GM23338 (cell line): Measurements from ENCODE around the gene ATL3. TPM values are rescaled to one million over a fixed set of nuclear protein-coding genes. Genes with fewer than 3 reads are reported as not detected.

Source experiments
- ATAC-seq: fragments of 200-7000 bp; cut with Tn5 transposase; 3 replicates; pipeline ENCODE4 v1.9.1; 2020
- DNase-seq: peaks from one replicate; pipeline ENCODE4 v3.0.0-alpha.2; 2015; ENCODE audit warnings: low spot score
- H2AFZ ChIP-seq: fragments of 200-600 bp; sonication (generic); 2 replicates; pipeline ENCODE4 v1.8.0; 2016; ENCODE audit warnings: antibody characterized with exemption, mild to moderate bottlenecking, moderate library complexity
- H3F3A ChIP-seq: fragments of 200-600 bp; sonication (generic); replicated peaks from 2 replicates; pipeline ENCODE4 v1.8.0; 2017; ENCODE audit warnings: antibody characterized with exemption, mixed run types, low read depth
- H3K27ac ChIP-seq: fragments of 200-600 bp; sonication (generic); 2 replicates; pipeline ENCODE4 v1.6.1; 2016; ENCODE audit warnings: low read depth
- H3K27me3 ChIP-seq: fragments of 200-600 bp; sonication (generic); 2 replicates; pipeline ENCODE4 v1.8.0; 2016; ENCODE audit warnings: mild to moderate bottlenecking, mixed run types, moderate library complexity; ENCODE audit not compliant: insufficient read depth
- H3K36me3 ChIP-seq: fragments of 200-600 bp; sonication (generic); 2 replicates; pipeline ENCODE4 v1.8.0; 2016; ENCODE audit warnings: mild to moderate bottlenecking; ENCODE audit not compliant: insufficient read depth
- H3K4me1 ChIP-seq: fragments of 200-600 bp; sonication (generic); 2 replicates; pipeline ENCODE4 v1.8.0; 2016; ENCODE audit warnings: mild to moderate bottlenecking, moderate library complexity; ENCODE audit not compliant: insufficient read depth
- H3K4me2 ChIP-seq: fragments of 200-600 bp; sonication (generic); 2 replicates; pipeline ENCODE4 v1.7.1; 2017; ENCODE audit warnings: mixed run types
- H3K4me3 ChIP-seq: fragments of 200-600 bp; sonication (generic); 2 replicates; pipeline ENCODE4 v1.6.1; 2016; ENCODE audit warnings: mixed run types
- H3K79me2 ChIP-seq: fragments of 200-600 bp; sonication (generic); replicated peaks from 2 replicates; pipeline ENCODE4 v1.8.0; 2017; ENCODE audit warnings: mild to moderate bottlenecking; ENCODE audit not compliant: insufficient read depth
- H3K9me2 ChIP-seq: fragments of 200-600 bp; sonication (generic); 2 replicates; pipeline ENCODE4 v1.8.0; 2017; ENCODE audit not compliant: insufficient read depth
- H4K20me1 ChIP-seq: fragments of 200-600 bp; sonication (generic); replicated peaks from 2 replicates; pipeline ENCODE4 v1.8.0; 2017; ENCODE audit warnings: mild to moderate bottlenecking; ENCODE audit not compliant: insufficient read depth
- H3K27ac Mint-ChIP-seq: 2 replicates; pipeline ENCODE4 v1.8.0; 2020; ENCODE audit warnings: inconsistent platforms, mild to moderate bottlenecking, moderate library complexity, mixed read lengths
- H3K27me3 Mint-ChIP-seq: 3 replicates; pipeline ENCODE4 v1.8.0; 2022; ENCODE audit warnings: low read depth, mild to moderate bottlenecking, moderate library complexity, mixed read lengths, inconsistent platforms; ENCODE audit not compliant: insufficient read depth, poor library complexity
- H3K36me3 Mint-ChIP-seq: 3 replicates; pipeline ENCODE4 v1.8.0; 2021; ENCODE audit warnings: low read depth, mild to moderate bottlenecking, inconsistent platforms, moderate library complexity, mixed read lengths
- H3K4me1 Mint-ChIP-seq: 3 replicates; pipeline ENCODE4 v1.8.0; 2020; ENCODE audit warnings: mild to moderate bottlenecking, inconsistent platforms, mixed read lengths
- H3K4me3 Mint-ChIP-seq: 3 replicates; pipeline ENCODE4 v1.8.0; 2021; ENCODE audit warnings: moderate library complexity, mild to moderate bottlenecking, inconsistent platforms, mixed read lengths
- H3K9me3 Mint-ChIP-seq: 3 replicates; pipeline ENCODE4 v1.8.0; 2020; ENCODE audit warnings: moderate library complexity, mild to moderate bottlenecking, inconsistent platforms, mixed read lengths
- CREB1 ChIP-seq: fragments of 250-450 bp; sonication (Bioruptor Pico); IDR thresholded peaks from 2 replicates; pipeline ENCODE4 v1.5.0; 2020; ENCODE audit warnings: low read depth, mild to moderate bottlenecking, moderate library complexity
- CTCF ChIP-seq, 2 experiments: fragments of 200-600 bp in 1 of 2; sonication (generic) in 1 of 2; conservative IDR thresholded peaks; 2 replicates each; pipeline versions ENCODE4 v1.5.1 to v1.6.1; 2016 to 2017; ENCODE audit warnings: antibody characterized with exemption in 2 of 2, low read depth in 2 of 2, mild to moderate bottlenecking in 2 of 2, moderate library complexity in 1 of 2
- ETS1 ChIP-seq: IDR thresholded peaks from 2 replicates; pipeline ENCODE4 v1.6.1; 2016; ENCODE audit warnings: antibody characterized with exemption
- EZH2 ChIP-seq: fragments of 200-600 bp; sonication (generic); IDR thresholded peaks from one replicate; pipeline ENCODE4 v1.8.0; 2017; ENCODE audit warnings: antibody characterized with exemption, mild to moderate bottlenecking, low read depth; ENCODE audit not compliant: unreplicated experiment
- EZH2phosphoT487 ChIP-seq: fragments of 200-600 bp; sonication (generic); IDR thresholded peaks from one replicate; pipeline ENCODE4 v1.8.1; 2018; ENCODE audit warnings: antibody characterized with exemption; ENCODE audit not compliant: unreplicated experiment
- JUNB ChIP-seq: IDR thresholded peaks from one replicate; pipeline ENCODE4 v1.6.1; 2016; ENCODE audit warnings: antibody characterized with exemption; ENCODE audit not compliant: unreplicated experiment
- NANOG ChIP-seq: IDR thresholded peaks from 2 replicates; pipeline ENCODE4 v1.6.1; 2016; ENCODE audit warnings: antibody characterized with exemption, borderline replicate concordance
- POLR2AphosphoS5 ChIP-seq: IDR thresholded peaks from 2 replicates; pipeline ENCODE4 v1.6.1; 2016; ENCODE audit warnings: antibody characterized with exemption, low read depth
- REST ChIP-seq: IDR thresholded peaks from one replicate; pipeline ENCODE4 v1.6.1; 2018; ENCODE audit warnings: antibody characterized with exemption; ENCODE audit not compliant: unreplicated experiment
- STAT1 ChIP-seq: IDR thresholded peaks from one replicate; pipeline ENCODE4 v1.6.1; 2016; ENCODE audit warnings: antibody characterized with exemption; ENCODE audit not compliant: unreplicated experiment
- ZNF114 ChIP-seq: fragments of 250-450 bp; sonication (Bioruptor Pico); IDR thresholded peaks from 2 replicates; pipeline ENCODE4 v1.5.0; 2020; ENCODE audit warnings: mild to moderate bottlenecking, moderate library complexity
- ZNF331 ChIP-seq: fragments of 250-450 bp; sonication (Bioruptor Pico); IDR thresholded peaks from 2 replicates; pipeline ENCODE4 v1.5.0; 2020; ENCODE audit warnings: low read depth, mild to moderate bottlenecking, moderate library complexity
- ZNF462 ChIP-seq: fragments of 250-450 bp; sonication (Bioruptor Pico); IDR thresholded peaks from 2 replicates; pipeline ENCODE4 v1.5.0; 2020; ENCODE audit warnings: mild to moderate bottlenecking, moderate library complexity
- polyA plus RNA-seq: library from polyadenylated mRNA; unstranded; fragments of >200 nt; fragmentation: Nextera tagmentation; extraction: Ambion mirVana; gene quantifications from 2 replicates; pipeline ENCODE4 v1.2.1, GENCODE V29; 2016
- total RNA-seq: library from RNA; depleted of rRNA; stranded (reverse); fragments of >200 nt; shearing (Covaris generic); gene quantifications from 2 replicates; pipeline ENCODE4 v1.2.3, GENCODE V29; 2014

The ATL3 gene
- total and polyA plus RNA-seq, 2 experiments from 2014 or later: 6.8 to 20.4 TPM

GRCh38 chr11:63612181-63612580 lies 59.0 kb downstream of the ATL3 start:
- peaks cover 49% of the 10 kb centered on the region for H3K4me1 ChIP-seq
- H3K79me2 ChIP-seq: peaks cover 55% of the 10 kb centered on the region
- no peaks in the 10 kb centered on the region for H3K27me3 ChIP-seq
- Mint-ChIP-seq H3K36me3 (no peaks in the 10 kb centered on the region; the same call in 2 of the 3 replicates), H3K27me3 (peaks cover 20% of the 10 kb centered on the region), H3K9me3 (no peaks in the 10 kb centered on the region), H3K4me3 (no peak overlapping the region), H3K27ac (no peak overlapping the region), H3K4me1 (peaks cover 39% of the 10 kb centered on the region)
- H3F3A ChIP-seq: peaks cover 31% of the 10 kb centered on the region
- peak overlapping the region; percentile 80 for H3K4me2 ChIP-seq
- TF ChIP-seq ZNF114 (CRISPR knock-in tag) (no peak), NANOG (no peak), EZH2 (no peak), REST (no peak), CTCF (conservative IDR thresholded peaks at IDR 0.05; ENCODE audit: low read depth in 2 of 2) (no peak), ETS1 (no peak), ZNF462 (CRISPR knock-in tag) (no peak), JUNB (no peak), STAT1 (no peak), ZNF331 (CRISPR knock-in tag) (no peak), POLR2AphosphoS5 (no peak), EZH2phosphoT487 (no peak), CREB1 (CRISPR knock-in tag) (no peak)
- DNase-seq: no peak
- H3K4me3 ChIP-seq: peak overlapping the region; percentile 81
- H3K9me2 ChIP-seq: no peaks in the 10 kb centered on the region
- H3K36me3 ChIP-seq: no peaks in the 10 kb centered on the region
- H3K27ac ChIP-seq: no peak overlapping the region; the same call in 1 of the 2 replicates
- no peak overlapping the region for H2AFZ ChIP-seq
- ATAC-seq: no peak
- H4K20me1 ChIP-seq: no peaks in the 10 kb centered on the region
